Upper lobe of left lung (tissue), 4 donors: Measurements from ENCODE around the gene DDX55.

Experiments
- CTCF ChIP-seq, 6 experiments: fragments of 450-650 bp in 4 of 6; fragments of 200-600 bp in 2 of 6; sonication (generic) in 2 of 6; IDR thresholded peaks; one replicate each; pipeline ENCODE4 v1.5.1; 2016 to 2019; ENCODE audit warnings: antibody characterized with exemption in 6 of 6
- POLR2A ChIP-seq, 4 donors: fragments of 450-650 bp; IDR thresholded peaks; one replicate each; pipeline ENCODE4 v1.5.1; 2016 to 2017; ENCODE audit warnings: antibody characterized with exemption in 4 of 4, mild to moderate bottlenecking in 2 of 4
- POLR2AphosphoS5 ChIP-seq, 2 donors: sonication (generic); formaldehyde crosslinking; IDR thresholded peaks; one replicate each; pipeline ENCODE4 v1.5.1; 2017; ENCODE audit warnings: antibody characterized with exemption in 2 of 2

GRCh38 chr12:123599721-123600120 lies 2.2 kb upstream of the DDX55 start:
- no peak for TF ChIP-seq POLR2AphosphoS5 (IDR thresholded peaks at IDR 0.05)
- no peak for TF ChIP-seq CTCF (IDR thresholded peaks at IDR 0.05)
- no peak for TF ChIP-seq POLR2A (IDR thresholded peaks at IDR 0.05)
